MCF 10A (cell line): ENCODE data around the gene RAB18. TPM values are rescaled to one million over a fixed set of nuclear protein-coding genes. Genes with fewer than 3 reads are reported as not detected.
A peak's percentile ranks its signal among the peaks of the same experiment; 100 is the strongest.

Experiments
- BruUV-seq: library from RNA; stranded (reverse); fragments of 400-500 nt; replicated peaks from 2 replicates; lab custom pipeline; 2021; lab: Mats Ljungman, UMichigan
- CTCF ChIA-PET: fragments of 300-600 bp; sonication (Branson Sonifier 250); formaldehyde crosslinking; extraction: SDS; loops from one replicate; lab custom pipeline; 2021; ENCODE audit warnings: antibody characterized with exemption, inconsistent platforms; lab: Yijun Ruan, JAX
- POLR2A ChIA-PET: fragments of 300-600, 350-650 bp; sonication (Branson Sonifier 250); formaldehyde crosslinking; extraction: SDS; loops from one replicate; lab custom pipeline; 2020; ENCODE audit warnings: antibody characterized with exemption, inconsistent platforms; lab: Yijun Ruan, JAX
- DNase-seq: peaks from one replicate; pipeline ENCODE4 v3.0.0-alpha.2; 2018; ENCODE audit not compliant: unreplicated experiment
- H3K27ac Mint-ChIP-seq: one replicate; pipeline ENCODE4 v1.8.0; 2022; ENCODE audit warnings: mild to moderate bottlenecking, low read depth, mixed read lengths; ENCODE audit not compliant: unreplicated experiment
- H3K27me3 Mint-ChIP-seq: one replicate; pipeline ENCODE4 v1.8.0; 2022; ENCODE audit warnings: mixed read lengths; ENCODE audit not compliant: insufficient read depth, unreplicated experiment
- H3K36me3 Mint-ChIP-seq: one replicate; pipeline ENCODE4 v1.8.0; 2022; ENCODE audit warnings: mild to moderate bottlenecking, moderate library complexity, mixed read lengths; ENCODE audit not compliant: insufficient read depth, unreplicated experiment
- H3K4me1 Mint-ChIP-seq: one replicate; pipeline ENCODE4 v1.8.0; 2022; ENCODE audit warnings: mixed read lengths; ENCODE audit not compliant: insufficient read depth, unreplicated experiment
- H3K4me3 Mint-ChIP-seq: one replicate; pipeline ENCODE4 v1.8.0; 2022; ENCODE audit warnings: mild to moderate bottlenecking, moderate library complexity, mixed read lengths; ENCODE audit not compliant: unreplicated experiment
- H3K9me3 Mint-ChIP-seq: one replicate; pipeline ENCODE4 v1.8.0; 2022; ENCODE audit warnings: mixed read lengths; ENCODE audit not compliant: unreplicated experiment
- intact Hi-C: fragments of 100-400 bp; cut with micrococcal nuclease; formaldehyde crosslinking; loops from 2 replicates; pipeline ENCODE4 v1.14.1; 2022
- total RNA-seq: library from RNA; stranded (reverse); gene quantifications from 2 replicates; pipeline ENCODE4 v1.2.3, GENCODE V29; 2022
- TF ChIP-seq, protein P1 (sequence below): fragments of 200-600 bp; IDR thresholded peaks from one replicate; pipeline ENCODE4 v1.8.0; 2022; ENCODE audit warnings: antibody characterized with exemption, mild to moderate bottlenecking; ENCODE audit not compliant: unreplicated experiment

The RAB18 gene
- total RNA-seq, 1 experiment from 2014 or later, result 126 TPM

DNA sequence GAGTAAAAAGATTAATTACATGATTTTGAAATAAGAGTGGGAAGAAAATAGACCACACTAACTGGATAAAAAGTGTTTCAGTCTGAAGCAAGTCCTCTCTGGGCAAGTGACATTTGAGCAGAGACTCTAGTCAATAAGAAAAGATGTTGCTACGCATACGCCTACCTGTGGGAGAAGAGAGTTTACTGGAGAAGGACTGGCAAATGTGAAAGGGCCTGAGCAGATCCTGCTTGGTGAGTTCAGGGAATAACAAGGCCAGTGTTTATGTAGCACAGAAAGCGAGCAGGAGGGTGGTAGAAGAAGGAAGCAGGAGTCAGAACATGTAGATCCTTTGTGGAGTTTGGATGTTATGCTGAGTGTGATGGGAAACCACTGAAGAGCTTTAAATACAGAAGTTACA lies 43.4 kb downstream of the RAB18 start:
- no peak overlapping the region for H3K27ac Mint-ChIP-seq
- DNase-seq, result no peak
- TF ChIP-seq, protein P1, sequence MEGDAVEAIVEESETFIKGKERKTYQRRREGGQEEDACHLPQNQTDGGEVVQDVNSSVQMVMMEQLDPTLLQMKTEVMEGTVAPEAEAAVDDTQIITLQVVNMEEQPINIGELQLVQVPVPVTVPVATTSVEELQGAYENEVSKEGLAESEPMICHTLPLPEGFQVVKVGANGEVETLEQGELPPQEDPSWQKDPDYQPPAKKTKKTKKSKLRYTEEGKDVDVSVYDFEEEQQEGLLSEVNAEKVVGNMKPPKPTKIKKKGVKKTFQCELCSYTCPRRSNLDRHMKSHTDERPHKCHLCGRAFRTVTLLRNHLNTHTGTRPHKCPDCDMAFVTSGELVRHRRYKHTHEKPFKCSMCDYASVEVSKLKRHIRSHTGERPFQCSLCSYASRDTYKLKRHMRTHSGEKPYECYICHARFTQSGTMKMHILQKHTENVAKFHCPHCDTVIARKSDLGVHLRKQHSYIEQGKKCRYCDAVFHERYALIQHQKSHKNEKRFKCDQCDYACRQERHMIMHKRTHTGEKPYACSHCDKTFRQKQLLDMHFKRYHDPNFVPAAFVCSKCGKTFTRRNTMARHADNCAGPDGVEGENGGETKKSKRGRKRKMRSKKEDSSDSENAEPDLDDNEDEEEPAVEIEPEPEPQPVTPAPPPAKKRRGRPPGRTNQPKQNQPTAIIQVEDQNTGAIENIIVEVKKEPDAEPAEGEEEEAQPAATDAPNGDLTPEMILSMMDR, result no peak
- ChIA-PET POLR2A (no interaction called here), CTCF (no interaction called here)
- intact Hi-C loops, result no loop called here
- no peak overlapping the region for H3K4me3 Mint-ChIP-seq
- peaks cover 48% of the 10 kb centered on the region for H3K36me3 Mint-ChIP-seq
- BruUV-seq, result no TSS peak
- no peaks in the 10 kb centered on the region for H3K9me3 Mint-ChIP-seq
- H3K27me3 Mint-ChIP-seq, result no peaks in the 10 kb centered on the region
- H3K4me1 Mint-ChIP-seq, result peaks cover 6% of the 10 kb centered on the region

DNA sequence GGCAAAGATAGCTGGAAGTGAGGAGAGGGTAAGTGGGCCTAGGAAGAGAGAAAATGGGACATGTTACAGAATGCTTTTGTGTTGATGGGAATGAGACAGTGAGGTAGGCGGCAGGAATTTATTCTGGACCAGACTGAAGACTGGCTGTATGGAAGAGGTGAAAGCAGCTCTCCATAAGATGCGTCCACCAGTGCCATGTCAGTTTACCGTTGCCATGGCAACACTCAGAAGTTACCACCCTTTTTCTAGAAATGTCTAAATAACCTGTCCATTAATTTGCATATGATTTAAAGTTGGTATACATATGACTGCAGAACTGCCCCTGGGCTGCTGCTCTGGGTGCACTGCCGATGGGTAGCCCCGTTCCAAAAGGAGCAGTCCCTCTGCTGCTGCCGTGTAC lies 46.7 kb downstream of the RAB18 start:
- CTCF ChIA-PET, result no interaction called here
- POLR2A ChIA-PET, result interaction anchor here (1.0 kb wide), 1 partner anchor 10 kb away, joined by 5 read pairs; no protein-coding TSS in a partner anchor
- intact Hi-C loops, result loop anchor here (10.0 kb wide), 1 partner anchor 844 kb away; no protein-coding TSS in a partner anchor
- H3K27ac Mint-ChIP-seq, result no peak overlapping the region
- H3K4me1 Mint-ChIP-seq, result no peaks in the 10 kb centered on the region
- DNase-seq, result no peak
- no peaks in the 10 kb centered on the region for H3K9me3 Mint-ChIP-seq
- BruUV-seq, result no TSS peak
- TF ChIP-seq, protein P1, result no peak
- H3K36me3 Mint-ChIP-seq, result peaks cover 15% of the 10 kb centered on the region
- H3K4me3 Mint-ChIP-seq, result no peak overlapping the region
- H3K27me3 Mint-ChIP-seq, result no peaks in the 10 kb centered on the region

DNA sequence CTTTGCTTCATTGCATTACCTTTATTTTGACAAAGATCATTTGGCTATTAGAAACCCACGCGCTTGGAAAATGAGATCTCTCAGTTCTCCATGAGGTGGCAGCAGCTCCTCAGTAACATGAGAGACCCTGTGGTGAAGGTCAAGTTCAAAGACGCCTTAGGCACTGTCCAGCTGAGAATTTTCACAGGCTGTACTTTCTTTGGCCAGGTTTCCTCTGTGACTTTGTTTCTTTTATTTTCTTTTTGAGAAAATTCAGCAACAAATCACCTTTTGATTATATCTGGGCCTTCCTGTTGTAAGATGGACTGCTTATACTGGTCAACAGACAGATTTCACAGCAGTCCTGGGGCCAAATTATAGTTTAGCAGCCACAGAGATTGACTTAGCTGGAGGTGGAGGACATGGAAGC lies 54.5 kb downstream of the RAB18 start:
- H3K4me1 Mint-ChIP-seq, result no peaks in the 10 kb centered on the region
- TF ChIP-seq, protein P1, result peak; percentile 91
- H3K27ac Mint-ChIP-seq, result no peak overlapping the region
- DNase-seq, result peak; percentile 81
- H3K27me3 Mint-ChIP-seq, result no peaks in the 10 kb centered on the region
- intact Hi-C loops, result loop anchor here (1.0 to 10.0 kb wide), 7 partner anchors 98 to 836 kb away; no protein-coding TSS in a partner anchor
- H3K9me3 Mint-ChIP-seq, result no peaks in the 10 kb centered on the region
- H3K36me3 Mint-ChIP-seq, result no peaks in the 10 kb centered on the region
- ChIA-PET POLR2A (interaction anchor here (0.6 kb wide), 1 partner anchor 189 kb away, joined by 4 read pairs; no protein-coding TSS in a partner anchor), CTCF (interaction anchor here (0.6 to 2.6 kb wide), 9 partner anchors 19 to 683 kb away, joined by 3 to 12 read pairs (median 4); no protein-coding TSS in a partner anchor)
- BruUV-seq, result no TSS peak
- H3K4me3 Mint-ChIP-seq, result no peak overlapping the region

DNA sequence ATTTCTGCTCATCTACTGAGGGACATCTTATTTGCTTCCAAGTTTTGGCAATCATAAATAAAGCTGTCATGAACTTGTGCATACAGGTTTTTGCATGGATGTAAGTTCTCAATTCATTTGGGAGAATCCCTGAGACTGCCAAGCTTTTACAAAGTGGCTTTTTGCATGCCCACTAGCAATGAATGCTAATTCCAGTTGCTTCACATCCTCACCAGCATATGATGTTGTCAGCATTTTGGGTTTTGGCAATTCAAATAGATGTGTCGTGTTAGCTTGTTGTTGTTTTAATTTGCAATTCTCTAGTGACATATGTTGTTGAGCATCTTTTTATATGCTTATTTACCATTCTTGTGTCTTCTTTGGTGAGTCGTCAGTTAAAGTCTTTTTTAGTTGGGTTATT lies 57.2 kb downstream of the RAB18 start:
- ChIA-PET POLR2A (interaction anchor here (1.2 kb wide), 1 partner anchor 46 kb away, joined by 3 read pairs; no protein-coding TSS in a partner anchor), CTCF (interaction anchor here (0.6 to 0.9 kb wide), 3 partner anchors 94 to 829 kb away, joined by 3 to 4 read pairs (median 3); no protein-coding TSS in a partner anchor)
- H3K4me3 Mint-ChIP-seq, result no peak overlapping the region
- TF ChIP-seq, protein P1, result no peak
- no peaks in the 10 kb centered on the region for H3K4me1 Mint-ChIP-seq
- H3K9me3 Mint-ChIP-seq, result no peaks in the 10 kb centered on the region
- no TSS peak for BruUV-seq
- intact Hi-C loops, result no loop called here
- no peak overlapping the region for H3K27ac Mint-ChIP-seq
- no peaks in the 10 kb centered on the region for H3K27me3 Mint-ChIP-seq
- DNase-seq, result no peak
- no peaks in the 10 kb centered on the region for H3K36me3 Mint-ChIP-seq
